Suppressor macrophage (primary cell): Measurements from ENCODE around the gene VPS72.

Experiments
- DNase-seq, 4 experiments: peaks; one replicate each; pipeline ENCODE4 v3.0.0-alpha.2; 2020 to 2022

Gene VPS72

GRCh38 chr1:151144474-151145303 lies 45.3 kb downstream of the VPS72 start:
- no peak for DNase-seq

DNA sequence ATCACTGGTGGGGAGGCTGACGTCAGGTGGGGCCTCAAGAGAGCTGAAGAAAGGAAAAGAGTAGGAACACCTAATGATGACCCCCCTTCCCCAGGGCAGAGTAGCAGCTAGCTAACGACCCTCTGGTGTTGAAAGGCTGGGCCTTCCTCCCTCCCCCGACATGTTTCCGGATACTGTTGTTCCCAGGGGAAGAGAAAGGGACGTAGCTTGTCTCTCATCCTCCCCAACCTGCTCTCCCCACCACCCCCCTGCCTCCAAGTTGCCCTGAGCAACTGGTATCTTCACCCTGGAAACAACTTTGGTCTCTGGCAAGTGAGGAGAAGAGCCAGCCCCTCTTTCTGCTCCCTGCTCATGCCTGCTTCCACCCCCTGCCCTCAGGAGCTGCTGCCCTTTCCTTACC lies 46.0 kb downstream of the VPS72 start:
- no peak for DNase-seq

DNA sequence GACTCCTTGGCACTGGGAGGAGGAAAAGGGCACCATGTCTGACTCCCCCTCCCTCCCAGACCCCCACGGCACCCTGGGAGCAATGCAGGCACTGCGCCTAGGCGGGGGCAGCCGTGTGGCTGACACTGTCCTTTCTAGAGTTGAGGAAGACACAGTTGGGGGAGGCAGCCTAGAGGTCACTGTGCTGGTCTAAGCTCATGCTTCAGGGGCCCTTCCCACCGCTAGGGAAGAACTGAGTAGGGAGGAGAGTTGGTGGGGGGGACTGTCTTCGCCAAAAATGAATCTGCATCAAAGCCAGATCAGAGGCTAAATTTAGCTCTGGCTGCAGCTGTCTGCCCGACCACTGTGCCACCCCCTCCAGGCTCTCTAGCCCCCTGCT lies 47.0 kb downstream of the VPS72 start:
- DNase-seq: no peak

DNA sequence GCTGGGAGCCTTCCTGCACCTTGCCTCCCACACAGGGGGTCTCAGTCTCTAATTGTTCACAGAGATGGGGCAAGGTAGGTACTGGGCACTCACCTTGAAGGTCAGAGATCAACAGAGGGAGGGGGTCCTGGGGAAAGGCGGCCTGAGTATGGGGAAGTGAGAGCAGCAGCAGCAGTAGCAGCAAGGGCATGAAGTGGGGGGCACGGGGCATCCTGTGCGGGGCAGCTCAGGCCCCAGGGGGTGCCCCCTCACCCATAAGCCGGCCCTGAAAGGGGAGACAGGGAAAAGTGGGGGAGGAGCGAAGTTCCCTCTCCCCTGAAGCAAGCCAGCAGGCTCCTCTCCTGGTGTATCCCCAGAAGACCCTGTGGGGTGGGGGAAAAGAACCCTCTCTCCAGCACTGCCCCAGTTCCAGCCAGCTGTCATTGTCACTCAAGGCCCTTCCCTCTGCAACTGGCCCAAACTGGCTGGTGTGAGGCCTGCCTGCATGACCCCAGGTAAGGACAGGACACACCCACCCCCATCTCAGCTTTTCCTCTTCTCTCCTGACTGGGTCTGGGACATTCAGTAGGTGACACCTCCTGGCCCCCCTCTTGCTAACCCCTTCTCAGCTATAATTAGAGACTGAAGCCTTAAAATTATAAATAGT lies 47.5 kb downstream of the VPS72 start:
- DNase-seq: no peak

- DNase-seq: no peak
Observed at GRCh38 chr1:151137789-151138188, 52.2 kb downstream of the VPS72 start.

GRCh38 chr1:151135433-151136385 lies 54.3 kb downstream of the VPS72 start:
- DNase-seq: no peak

DNA sequence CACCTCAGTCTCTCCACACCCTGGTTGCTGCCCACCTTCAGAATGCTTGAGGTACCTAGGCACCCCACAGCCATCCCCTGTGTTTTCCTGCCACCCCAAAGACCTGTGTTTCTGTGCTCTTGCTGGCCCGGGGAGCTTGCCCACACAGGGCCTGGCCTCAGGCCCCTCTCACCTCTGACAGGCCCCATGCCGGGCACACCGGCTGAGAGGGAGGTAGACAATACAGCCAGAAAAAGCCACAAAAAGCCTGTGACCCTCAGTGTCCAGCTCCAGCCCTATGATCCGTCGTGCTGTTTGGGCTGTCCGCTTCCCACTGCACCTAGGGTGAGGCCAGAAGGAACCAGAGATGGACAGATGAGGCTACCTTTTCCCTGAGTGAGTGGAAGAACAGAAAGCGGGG lies 55.0 kb downstream of the VPS72 start:
- no peak for DNase-seq

DNA sequence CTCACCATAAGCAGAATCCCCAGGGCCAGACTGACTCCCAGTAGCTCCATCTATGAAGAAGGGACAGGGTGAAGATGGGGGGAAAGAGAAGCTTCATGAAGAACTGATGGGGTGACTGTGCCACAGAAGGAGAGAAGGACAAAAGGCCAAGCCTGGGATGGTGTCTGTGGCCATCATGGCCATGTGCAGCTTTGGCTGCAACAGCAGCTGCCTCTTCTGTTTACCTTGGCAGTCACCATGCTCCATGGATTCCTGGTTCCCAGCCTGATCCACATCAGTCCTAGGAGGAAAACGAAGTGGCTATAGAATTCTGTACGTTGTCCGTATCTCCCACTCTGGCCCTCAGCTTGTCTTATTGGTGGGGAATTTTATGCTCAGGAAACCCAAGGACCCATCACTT lies 55.6 kb downstream of the VPS72 start:
- no peak for DNase-seq

DNA sequence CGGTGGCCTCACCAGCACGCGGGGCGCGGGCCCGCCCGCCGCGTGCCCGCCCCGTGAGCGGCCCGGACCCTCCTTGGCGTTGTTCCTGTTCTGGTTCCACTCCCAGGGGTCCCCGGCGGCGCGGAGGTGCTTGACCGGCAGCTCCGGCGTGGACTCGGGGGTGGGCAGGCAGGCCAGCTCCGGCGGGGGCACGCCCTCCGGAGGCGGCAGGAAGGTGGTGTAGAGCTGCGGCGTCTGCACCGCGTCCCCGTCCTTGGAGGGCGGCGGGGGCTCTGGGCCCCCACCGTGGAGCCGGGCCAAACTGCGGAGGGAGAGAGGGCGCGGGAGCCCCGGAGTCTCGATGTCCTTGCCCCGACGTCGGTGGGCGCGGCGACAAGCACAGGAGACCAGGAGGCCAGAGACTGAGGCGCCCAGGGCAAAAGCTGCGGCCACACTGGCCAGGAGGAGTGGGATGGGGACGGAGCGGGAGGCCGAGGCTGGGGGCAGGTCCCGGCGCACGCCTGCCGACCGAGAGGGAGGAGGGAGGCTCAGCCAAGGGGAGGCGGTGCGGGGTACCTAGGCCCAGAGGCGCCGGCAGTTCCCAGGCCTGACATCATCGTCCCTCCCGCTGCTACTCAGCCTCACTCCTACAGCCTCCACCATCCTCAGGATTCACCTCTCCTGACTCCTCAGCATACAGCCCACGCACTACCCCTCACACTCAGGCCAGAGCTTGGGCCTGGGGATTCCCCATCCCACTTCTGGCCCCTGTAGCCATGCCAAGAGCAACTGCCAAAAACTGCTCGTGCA lies 56.8 kb downstream of the VPS72 start:
- no peak for DNase-seq

DNA sequence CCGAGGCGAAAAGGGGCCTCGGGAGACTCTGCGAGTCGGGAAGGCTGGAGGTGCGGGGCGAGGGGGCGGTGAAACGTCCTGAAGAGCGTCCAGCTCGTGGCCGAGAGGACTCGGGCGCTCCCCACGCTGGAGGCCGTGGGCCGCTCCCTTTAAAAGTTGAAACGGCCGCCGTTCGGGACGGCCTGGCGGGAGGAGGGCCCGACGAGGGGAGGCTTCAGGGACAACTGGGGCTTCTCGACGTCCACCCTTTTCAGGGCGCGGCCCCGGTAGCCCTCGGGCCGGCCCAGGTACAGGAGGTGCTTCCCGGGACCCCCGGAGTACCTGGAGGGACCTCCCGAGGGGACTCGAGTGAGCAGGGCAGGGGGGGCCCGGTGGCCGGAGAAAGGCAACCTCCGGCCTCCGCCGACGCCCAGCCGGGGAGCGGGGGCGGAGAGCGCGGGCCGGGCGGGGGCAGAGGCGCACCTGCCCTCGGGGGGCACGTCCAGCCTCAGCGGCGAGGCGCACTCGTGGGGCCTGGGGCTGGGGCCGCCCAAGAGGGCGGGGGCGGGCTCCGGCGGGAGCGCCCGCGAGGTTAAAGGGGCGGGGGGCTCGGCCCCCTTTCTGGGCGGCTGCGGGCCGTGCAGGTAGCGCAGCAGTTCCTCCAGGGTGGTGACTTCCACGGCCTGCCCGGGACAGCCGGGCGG lies 57.5 kb downstream of the VPS72 start:
- DNase-seq: no peak

DNA sequence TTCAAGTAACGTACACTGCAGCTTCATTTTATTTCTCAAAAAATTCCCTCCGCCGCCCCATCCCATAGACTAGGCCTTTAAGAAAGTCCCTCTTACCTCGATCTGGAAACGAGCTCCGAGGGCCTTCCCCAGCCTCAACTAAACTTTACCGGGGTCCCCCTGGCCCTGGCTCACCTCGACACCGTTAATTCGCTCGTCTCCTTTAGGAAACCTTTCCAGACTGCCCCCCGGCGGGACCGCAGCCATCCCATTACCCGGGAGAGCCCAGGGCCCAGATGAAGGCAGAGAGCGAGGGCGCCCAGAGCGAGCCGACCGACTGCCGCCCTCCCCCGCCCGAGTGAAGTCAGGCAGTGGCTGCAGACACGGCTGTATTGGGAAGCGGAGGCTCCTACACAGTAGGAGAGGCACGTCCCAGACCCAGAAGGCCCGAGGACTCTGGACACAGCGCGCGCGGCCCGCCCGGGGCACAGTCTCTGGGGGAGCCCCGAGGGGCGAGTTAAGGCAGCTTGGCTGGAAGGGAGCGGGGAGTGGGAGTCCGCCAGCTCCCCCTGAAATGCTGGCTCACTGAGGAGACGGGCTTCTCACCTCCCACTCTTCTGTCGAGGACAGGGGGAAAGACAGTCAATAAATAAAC lies 58.2 kb downstream of the VPS72 start:
- DNase-seq: no peak

- peak; percentile 70 to 79 (median 76) for DNase-seq
Observed at GRCh38 chr1:151130987-151131586, 58.9 kb downstream of the VPS72 start.

- no peak for DNase-seq
Observed at GRCh38 chr1:151128800-151129199, 61.2 kb downstream of the VPS72 start.
